Lower lobe of right lung (tissue), 2 donors: ENCODE data around the gene USP25. TPM values are rescaled to one million over a fixed set of nuclear protein-coding genes. Genes with fewer than 3 reads are reported as not detected.

Experiments used
- ATAC-seq, 2 donors: fragments of 200-7000 bp; cut with Tn5 transposase; one replicate each; pipeline ENCODE4 v1.9.1; 2020 to 2022; ENCODE audit warnings: mild to moderate bottlenecking in 2 of 2, moderate library complexity in 2 of 2
- DNase-seq: peaks from one replicate; pipeline ENCODE4 v3.0.0-alpha.2; 2020
- H3K27ac ChIP-seq: fragments of 200-600 bp; one replicate; pipeline ENCODE4 v1.8.0; 2022
- H3K27me3 ChIP-seq: fragments of 200-600 bp; one replicate; pipeline ENCODE4 v1.8.0; 2022; ENCODE audit warnings: low read depth
- H3K36me3 ChIP-seq: fragments of 200-600 bp; one replicate; pipeline ENCODE4 v1.8.0; 2022; ENCODE audit warnings: mild to moderate bottlenecking
- H3K4me1 ChIP-seq: fragments of 200-600 bp; one replicate; pipeline ENCODE4 v1.8.0; 2022
- H3K4me3 ChIP-seq: fragments of 200-600 bp; one replicate; pipeline ENCODE4 v1.8.0; 2022; ENCODE audit warnings: mild to moderate bottlenecking
- H3K9me3 ChIP-seq: fragments of 200-600 bp; one replicate; pipeline ENCODE4 v1.8.0; 2022
- intact Hi-C: fragments of 100-400 bp; cut with DNase I; formaldehyde crosslinking; loops from one replicate; pipeline ENCODE4 v1.11.0; 2022
- total RNA-seq: library from RNA; stranded (reverse); fragmentation: NEBNext Ultra II Directional; extraction: Animal tissue kit (Norgen Biotek cat#: 25700); gene quantifications from one replicate; pipeline ENCODE4 v1.2.1, GENCODE V29; 2021
- TF ChIP-seq, protein P1 (sequence below): fragments of 200-600 bp; IDR thresholded peaks from one replicate; pipeline ENCODE4 v1.8.0; 2022; ENCODE audit warnings: antibody characterized with exemption, mild to moderate bottlenecking
- donor health status: DM: no; HTN: yes; CAD: no; lungs with severe emphysema.

Gene USP25
- total RNA-seq, 1 donor from 2014 or later, result 74.4 TPM

DNA sequence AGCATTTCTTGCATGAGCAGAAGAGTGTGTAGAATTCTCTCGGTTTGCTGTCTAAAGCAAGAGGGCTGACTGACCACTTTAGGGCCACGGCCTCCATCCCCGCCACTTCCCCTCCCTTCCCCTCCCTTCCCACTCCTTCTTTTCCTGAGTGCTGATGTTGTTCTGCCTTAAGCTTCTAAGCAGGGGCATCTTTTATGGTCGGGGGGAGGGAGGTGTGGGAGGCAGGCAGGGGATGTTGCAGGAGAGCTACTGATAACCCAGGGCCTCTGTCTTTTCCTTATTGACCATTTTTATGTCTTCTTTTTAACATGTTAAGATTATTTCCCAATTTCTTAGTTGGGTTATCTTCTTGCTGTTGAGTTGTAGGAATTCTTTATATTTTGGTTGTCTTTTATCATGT lies 15.1 kb downstream of the USP25 start:
- ATAC-seq (no peak), DNase-seq (no peak)
- Histone ChIP-seq H3K27me3 (no peaks in the 10 kb centered on the region), H3K4me3 (no peak overlapping the region), H3K27ac (no peak overlapping the region), H3K4me1 (peaks cover 63% of the 10 kb centered on the region), H3K36me3 (no peaks in the 10 kb centered on the region), H3K9me3 (no peaks in the 10 kb centered on the region)
- TF ChIP-seq, protein P1, sequence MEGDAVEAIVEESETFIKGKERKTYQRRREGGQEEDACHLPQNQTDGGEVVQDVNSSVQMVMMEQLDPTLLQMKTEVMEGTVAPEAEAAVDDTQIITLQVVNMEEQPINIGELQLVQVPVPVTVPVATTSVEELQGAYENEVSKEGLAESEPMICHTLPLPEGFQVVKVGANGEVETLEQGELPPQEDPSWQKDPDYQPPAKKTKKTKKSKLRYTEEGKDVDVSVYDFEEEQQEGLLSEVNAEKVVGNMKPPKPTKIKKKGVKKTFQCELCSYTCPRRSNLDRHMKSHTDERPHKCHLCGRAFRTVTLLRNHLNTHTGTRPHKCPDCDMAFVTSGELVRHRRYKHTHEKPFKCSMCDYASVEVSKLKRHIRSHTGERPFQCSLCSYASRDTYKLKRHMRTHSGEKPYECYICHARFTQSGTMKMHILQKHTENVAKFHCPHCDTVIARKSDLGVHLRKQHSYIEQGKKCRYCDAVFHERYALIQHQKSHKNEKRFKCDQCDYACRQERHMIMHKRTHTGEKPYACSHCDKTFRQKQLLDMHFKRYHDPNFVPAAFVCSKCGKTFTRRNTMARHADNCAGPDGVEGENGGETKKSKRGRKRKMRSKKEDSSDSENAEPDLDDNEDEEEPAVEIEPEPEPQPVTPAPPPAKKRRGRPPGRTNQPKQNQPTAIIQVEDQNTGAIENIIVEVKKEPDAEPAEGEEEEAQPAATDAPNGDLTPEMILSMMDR, result no peak
- intact Hi-C loops, result no loop called here

DNA sequence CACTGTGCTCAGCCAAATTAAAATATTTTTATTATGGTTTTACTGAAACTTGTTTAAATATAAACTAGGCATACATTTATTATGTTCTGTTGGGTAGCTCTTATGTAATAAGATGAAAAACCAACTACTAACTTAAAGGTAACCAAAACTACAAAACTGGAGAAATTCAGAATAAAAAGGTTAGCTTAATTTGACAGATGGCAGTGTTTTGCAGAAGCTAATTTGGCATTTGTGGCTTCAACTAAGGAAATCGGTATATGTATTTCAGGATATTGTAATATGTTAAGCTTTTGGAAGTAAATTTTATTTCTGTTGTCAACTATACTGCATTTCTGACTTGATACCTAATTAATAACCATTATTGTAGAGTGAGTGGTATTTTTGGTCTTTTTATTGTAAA lies 18.8 kb downstream of the USP25 start:
- Histone ChIP-seq H3K27ac (no peak overlapping the region), H3K9me3 (no peaks in the 10 kb centered on the region), H3K27me3 (no peaks in the 10 kb centered on the region), H3K4me1 (peaks cover 63% of the 10 kb centered on the region), H3K4me3 (no peak overlapping the region), H3K36me3 (no peaks in the 10 kb centered on the region)
- TF ChIP-seq, protein P1, result no peak
- DNase-seq, result no peak
- intact Hi-C loops, result no loop called here
- ATAC-seq, result no peak

DNA sequence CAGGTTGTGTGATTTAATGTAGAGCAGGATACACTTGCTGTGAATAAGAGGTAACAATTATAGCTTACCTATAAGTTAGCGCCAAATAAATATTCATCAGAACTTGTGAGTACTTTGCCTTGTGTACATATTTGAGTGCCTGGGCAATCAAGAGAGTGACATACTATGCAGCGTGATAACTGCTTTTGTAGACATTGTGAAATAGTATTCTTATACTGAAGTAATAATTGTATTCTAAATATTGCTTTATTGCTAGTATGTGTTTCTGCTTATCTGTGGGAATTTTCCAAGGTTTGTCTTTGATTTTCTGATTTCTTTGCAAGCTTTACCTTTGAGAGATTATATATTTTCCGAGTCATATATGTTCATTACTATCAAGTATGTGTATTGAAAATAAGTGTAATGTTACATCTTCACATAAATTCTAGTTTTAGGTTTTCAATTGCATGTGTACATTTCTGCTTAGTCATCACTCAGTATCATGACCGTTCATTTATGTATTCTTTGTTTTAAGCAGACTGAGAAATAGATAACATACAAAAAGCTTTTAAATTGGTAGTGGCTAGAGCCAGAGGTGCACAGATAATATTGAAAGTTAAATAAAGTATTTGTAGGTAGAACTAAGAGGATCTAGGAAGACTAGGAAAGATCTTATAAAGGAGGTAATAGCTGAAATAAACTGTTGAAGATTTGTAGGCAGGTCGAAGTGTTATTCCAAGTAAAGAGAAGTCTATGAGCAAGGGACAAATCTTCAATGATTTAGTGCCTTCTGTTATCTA lies 19.5 kb downstream of the USP25 start:
- no peaks in the 10 kb centered on the region for H3K27me3 ChIP-seq
- DNase-seq (no peak), ATAC-seq (peak; percentile 57 to 77)
- H3K27ac ChIP-seq, result no peak overlapping the region
- no peaks in the 10 kb centered on the region for H3K36me3 ChIP-seq
- no peaks in the 10 kb centered on the region for H3K9me3 ChIP-seq
- intact Hi-C loops, result no loop called here
- TF ChIP-seq, protein P1, result no peak
- H3K4me1 ChIP-seq, result peaks cover 64% of the 10 kb centered on the region
- no peak overlapping the region for H3K4me3 ChIP-seq

DNA sequence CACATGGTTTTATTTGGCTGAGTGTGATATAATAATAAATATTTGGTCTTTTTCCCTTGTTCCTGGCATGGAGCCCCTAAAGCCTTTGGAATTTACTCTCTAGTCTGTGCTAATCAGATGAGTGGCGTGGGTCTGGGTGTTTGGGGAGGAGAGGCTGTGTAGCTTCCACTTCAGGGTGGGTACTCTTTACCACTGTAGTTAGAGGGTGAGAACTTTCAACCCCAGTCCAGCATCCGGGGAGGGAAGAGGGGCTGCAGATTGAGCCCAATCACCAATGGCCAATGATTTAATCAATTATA lies 20.0 kb downstream of the USP25 start:
- peaks cover 69% of the 10 kb centered on the region for H3K4me1 ChIP-seq
- no peak overlapping the region for H3K27ac ChIP-seq
- no peaks in the 10 kb centered on the region for H3K36me3 ChIP-seq
- ATAC-seq (peak; percentile 27 to 57), DNase-seq (no peak)
- H3K27me3 ChIP-seq, result no peaks in the 10 kb centered on the region
- TF ChIP-seq, protein P1, result no peak
- intact Hi-C loops, result no loop called here
- H3K4me3 ChIP-seq, result no peak overlapping the region
- no peaks in the 10 kb centered on the region for H3K9me3 ChIP-seq

DNA sequence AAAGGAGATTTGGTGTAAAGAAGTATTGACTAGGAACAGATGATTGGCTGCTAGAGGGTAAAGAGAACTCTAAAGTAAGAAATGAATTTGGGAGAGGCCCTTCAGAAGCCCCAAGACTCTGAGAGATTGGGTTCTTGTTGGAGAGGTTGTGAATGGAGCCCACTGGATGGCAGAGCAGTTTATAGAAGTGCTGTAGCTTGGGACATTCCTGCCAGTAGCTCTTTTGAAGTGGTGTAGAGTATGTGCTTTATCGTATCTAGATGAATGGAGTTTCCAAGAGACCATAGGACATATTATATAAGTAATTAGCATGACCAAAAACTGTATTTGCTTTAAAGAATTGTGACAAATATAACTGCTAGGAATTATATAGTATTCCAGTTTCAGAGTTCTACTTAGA lies 21.3 kb downstream of the USP25 start:
- DNase-seq, result no peak
- Histone ChIP-seq H3K4me3 (no peak overlapping the region), H3K27me3 (no peaks in the 10 kb centered on the region), H3K36me3 (no peaks in the 10 kb centered on the region), H3K4me1 (peaks cover 80% of the 10 kb centered on the region), H3K9me3 (no peaks in the 10 kb centered on the region), H3K27ac (no peak overlapping the region)
- intact Hi-C loops, result no loop called here
- TF ChIP-seq, protein P1, result no peak
- ATAC-seq, result peak; percentile 53 to 55
